Measurements from ENCODE around the gene STAP2. TPM values are rescaled to one million over a fixed set of nuclear protein-coding genes. Genes with fewer than 3 reads are reported as not detected.

STAP2 gene
- total and polyA plus RNA-seq, 8 donors: 17.4 to 65.5 (median 26.9) TPM

GRCh38 chr19:4360641-4361151 is 22.1 kb upstream of the STAP2 start:
- Histone ChIP-seq H3K36me3 (peaks cover 7 to 61% (median 30%) of the 10 kb centered on the region in 3 donors), H3K4me1 (no peaks in the 10 kb centered on the region), H3K27ac (no peak overlapping the region), H3K9me3 (no peaks in the 10 kb centered on the region), H3K27me3 (no peaks in the 10 kb centered on the region), H3K4me3 (no peak overlapping the region)
- ATAC-seq: no peak
- WGBS, 2 donors: 77 to 82% methylated on average over 12 of the region's 12 CpGs
- intact Hi-C loops (cut with DNase I): no loop called here
- FAIRE-seq: no peak
- no peak for TF ChIP-seq CTCF (IDR thresholded peaks at IDR 0.05)
- DNase-seq: peak in 2 of 6 donors; percentile 8 to 54

GRCh38 chr19:4360081-4360569 is 21.5 kb upstream of the STAP2 start:
- intact Hi-C loops (cut with DNase I): no loop called here
- TF ChIP-seq CTCF (IDR thresholded peaks at IDR 0.05): no peak
- FAIRE-seq (no peak), DNase-seq (no peak), ATAC-seq (no peak)
- H3K36me3 ChIP-seq: peaks cover 7 to 59% (median 30%) of the 10 kb centered on the region in 3 donors
- H3K27me3 ChIP-seq: no peaks in the 10 kb centered on the region
- H3K27ac ChIP-seq: no peak overlapping the region
- H3K4me3 ChIP-seq: no peak overlapping the region
- H3K9me3 ChIP-seq: no peaks in the 10 kb centered on the region
- no peaks in the 10 kb centered on the region for H3K4me1 ChIP-seq
- whole genome bisulfite sequencing, 2 donors: 83 to 91% methylated on average over 9 of the region's 9 CpGs

- WGBS, 2 donors: 84 to 89% methylated on average over 13 of the region's 13 CpGs
- H3K4me1 ChIP-seq: no peaks in the 10 kb centered on the region
- H3K36me3 ChIP-seq: peaks cover 7 to 56% (median 30%) of the 10 kb centered on the region in 3 donors
- ATAC-seq (peak in 1 of 4 donors; percentile 8), FAIRE-seq (no peak), DNase-seq (peak in 3 of 6 donors; percentile 39 to 73 (median 57))
- H3K9me3 ChIP-seq: no peaks in the 10 kb centered on the region
- no peak overlapping the region for H3K4me3 ChIP-seq
- no peak overlapping the region for H3K27ac ChIP-seq
- intact Hi-C loops (cut with DNase I): loop anchor here in 1 of 3 donors (10.0 kb wide), 1 partner anchor 95 kb away; no protein-coding TSS in a partner anchor
- TF ChIP-seq CTCF (IDR thresholded peaks at IDR 0.05): no peak
- H3K27me3 ChIP-seq: no peaks in the 10 kb centered on the region
These were observed 21.0 kb upstream of the STAP2 start for GRCh38 chr19:4359627-4360000.

GRCh38 chr19:4358709-4359626 is 20.3 kb upstream of the STAP2 start:
- Histone ChIP-seq H3K4me3 (no peak overlapping the region), H3K27me3 (no peaks in the 10 kb centered on the region), H3K9me3 (no peaks in the 10 kb centered on the region), H3K27ac (no peak overlapping the region), H3K36me3 (peaks cover 7 to 55% (median 30%) of the 10 kb centered on the region in 3 donors), H3K4me1 (no peaks in the 10 kb centered on the region)
- 89 to 90% methylated on average over 25 of the region's 25 CpGs for WGBS, 2 donors
- TF ChIP-seq CTCF (IDR thresholded peaks at IDR 0.05): no peak
- intact Hi-C loops (cut with DNase I): loop anchor here in 1 of 3 donors (10.0 kb wide), 1 partner anchor 94 kb away; no protein-coding TSS in a partner anchor
- DNase-seq: peak in 1 of 6 donors; percentile 53
- ATAC-seq: no peak
- no peak for FAIRE-seq
